Measurements from ENCODE around the gene RHBDD2.

Gene RHBDD2

GRCh38 chr7:75937958-75938786 lies 59.3 kb downstream of the RHBDD2 start:
- intact Hi-C loops (cut with DNase I): no loop called here
- peak; percentile 45 to 88 (median 74) for DNase-seq

All from head of caudate nucleus (tissue), 42 donors.